ENCODE data around the gene LDB2. TPM values are rescaled to one million over a fixed set of nuclear protein-coding genes. Genes with fewer than 3 reads are reported as not detected.

LDB2 gene
- total RNA-seq, 2 donors from 2014 or later = 3.2 to 7.9 TPM

DNA sequence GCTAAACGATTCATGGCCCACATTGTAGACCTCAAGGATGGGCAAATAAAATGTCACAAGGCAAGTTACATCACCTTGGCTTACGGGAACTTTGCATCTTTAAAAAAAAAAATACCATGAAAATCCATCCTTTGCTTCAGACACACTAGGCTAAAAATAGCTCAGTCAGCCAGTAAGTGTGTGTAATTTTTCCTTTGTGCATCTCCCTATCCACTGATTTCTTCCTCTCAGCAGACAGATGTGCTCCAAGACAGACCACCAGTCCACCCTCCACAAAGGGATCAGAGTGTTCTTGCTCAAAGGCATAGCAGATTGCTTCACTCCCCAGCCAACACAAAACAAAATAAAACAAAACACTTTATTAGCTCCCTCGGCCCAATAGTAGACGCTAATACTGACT lies 14.6 kb downstream of the LDB2 start:
- Histone ChIP-seq H3K4me3 (no peak overlapping the region), H3K27me3 (no peaks in the 10 kb centered on the region), H3K9me3 (no peaks in the 10 kb centered on the region), H3K36me3 (no peaks in the 10 kb centered on the region), H3K27ac (no peak overlapping the region), H3K4me1 (no peaks in the 10 kb centered on the region), H3K9ac (ENCODE audit: low read depth in 2 of 2, low read length in 2 of 2) (no peak overlapping the region)
- intact Hi-C loops (cut with DNase I) = no loop called here
- no peak for DNase-seq
- TF ChIP-seq, protein P1, sequence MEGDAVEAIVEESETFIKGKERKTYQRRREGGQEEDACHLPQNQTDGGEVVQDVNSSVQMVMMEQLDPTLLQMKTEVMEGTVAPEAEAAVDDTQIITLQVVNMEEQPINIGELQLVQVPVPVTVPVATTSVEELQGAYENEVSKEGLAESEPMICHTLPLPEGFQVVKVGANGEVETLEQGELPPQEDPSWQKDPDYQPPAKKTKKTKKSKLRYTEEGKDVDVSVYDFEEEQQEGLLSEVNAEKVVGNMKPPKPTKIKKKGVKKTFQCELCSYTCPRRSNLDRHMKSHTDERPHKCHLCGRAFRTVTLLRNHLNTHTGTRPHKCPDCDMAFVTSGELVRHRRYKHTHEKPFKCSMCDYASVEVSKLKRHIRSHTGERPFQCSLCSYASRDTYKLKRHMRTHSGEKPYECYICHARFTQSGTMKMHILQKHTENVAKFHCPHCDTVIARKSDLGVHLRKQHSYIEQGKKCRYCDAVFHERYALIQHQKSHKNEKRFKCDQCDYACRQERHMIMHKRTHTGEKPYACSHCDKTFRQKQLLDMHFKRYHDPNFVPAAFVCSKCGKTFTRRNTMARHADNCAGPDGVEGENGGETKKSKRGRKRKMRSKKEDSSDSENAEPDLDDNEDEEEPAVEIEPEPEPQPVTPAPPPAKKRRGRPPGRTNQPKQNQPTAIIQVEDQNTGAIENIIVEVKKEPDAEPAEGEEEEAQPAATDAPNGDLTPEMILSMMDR (IDR thresholded peaks at IDR 0.05) = no peak

DNA sequence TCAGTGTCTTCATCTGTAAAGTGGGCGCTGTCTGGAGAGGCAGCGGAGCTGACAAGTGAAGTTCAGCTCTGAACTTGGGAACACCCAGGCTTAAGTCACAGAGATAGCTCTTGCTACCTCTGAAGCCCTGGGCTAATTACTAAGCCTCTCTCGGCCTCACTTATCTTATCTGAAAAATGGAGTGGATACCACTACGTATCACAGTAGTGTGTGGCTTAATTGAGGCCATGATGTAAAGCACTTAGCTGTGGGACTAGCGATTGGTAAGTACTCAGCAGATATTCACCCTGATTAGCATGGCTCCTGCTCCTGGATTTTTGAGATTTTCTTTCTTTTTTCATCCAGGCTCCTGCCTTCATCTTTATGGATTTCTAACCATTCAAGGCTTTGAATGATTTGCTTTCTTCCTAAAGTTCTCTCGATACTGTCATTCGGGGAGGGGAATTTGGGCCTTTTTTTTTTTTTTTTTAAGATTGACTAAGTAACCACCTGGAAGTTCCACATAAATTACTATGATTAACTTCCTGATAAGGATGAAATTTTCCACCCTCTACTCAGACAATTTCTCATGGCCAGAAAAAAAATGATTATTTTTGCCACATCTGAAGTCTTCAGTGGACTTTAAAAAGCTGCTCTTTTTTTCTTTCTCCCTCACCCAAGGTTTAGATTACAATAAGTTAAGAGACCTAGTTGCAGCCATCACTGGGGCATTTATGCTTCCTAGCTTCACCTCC lies 17.1 kb downstream of the LDB2 start:
- intact Hi-C loops (cut with DNase I) = no loop called here
- no peak for DNase-seq
- Histone ChIP-seq H3K4me3 (no peak overlapping the region), H3K4me1 (no peaks in the 10 kb centered on the region), H3K36me3 (no peaks in the 10 kb centered on the region), H3K9ac (ENCODE audit: low read depth in 2 of 2, low read length in 2 of 2) (no peak overlapping the region), H3K9me3 (no peaks in the 10 kb centered on the region), H3K27me3 (no peaks in the 10 kb centered on the region), H3K27ac (no peak overlapping the region)
- TF ChIP-seq, protein P1 (IDR thresholded peaks at IDR 0.05) = no peak

DNA sequence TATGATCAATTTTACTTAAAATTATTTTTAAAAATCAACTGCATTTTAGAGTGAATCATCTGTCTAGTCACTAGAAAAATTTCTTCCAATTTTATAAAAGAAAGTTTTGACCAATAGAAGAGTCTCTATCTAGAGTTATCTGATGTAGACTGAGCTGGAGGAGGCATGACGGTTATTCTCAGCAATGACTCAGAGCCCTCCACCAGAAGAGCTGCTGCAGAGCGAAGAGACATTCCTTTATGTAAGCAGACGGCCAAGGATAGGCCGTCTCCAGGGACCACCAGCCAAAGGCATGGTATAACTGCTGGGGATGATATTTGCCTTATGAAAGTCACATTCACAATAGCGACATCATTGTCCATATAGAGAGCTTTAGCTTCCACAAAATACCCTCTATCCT lies 23.0 kb downstream of the LDB2 start:
- intact Hi-C loops (cut with DNase I) = no loop called here
- no peak for DNase-seq
- no peak overlapping the region for H3K27ac ChIP-seq
- no peak overlapping the region for H3K4me3 ChIP-seq
- H3K9ac ChIP-seq (ENCODE audit: low read depth in 2 of 2, low read length in 2 of 2) = no peak overlapping the region
- H3K9me3 ChIP-seq = no peaks in the 10 kb centered on the region
- H3K36me3 ChIP-seq = no peaks in the 10 kb centered on the region
- H3K27me3 ChIP-seq = no peaks in the 10 kb centered on the region
- TF ChIP-seq, protein P1 (IDR thresholded peaks at IDR 0.05) = no peak
- no peaks in the 10 kb centered on the region for H3K4me1 ChIP-seq

DNA sequence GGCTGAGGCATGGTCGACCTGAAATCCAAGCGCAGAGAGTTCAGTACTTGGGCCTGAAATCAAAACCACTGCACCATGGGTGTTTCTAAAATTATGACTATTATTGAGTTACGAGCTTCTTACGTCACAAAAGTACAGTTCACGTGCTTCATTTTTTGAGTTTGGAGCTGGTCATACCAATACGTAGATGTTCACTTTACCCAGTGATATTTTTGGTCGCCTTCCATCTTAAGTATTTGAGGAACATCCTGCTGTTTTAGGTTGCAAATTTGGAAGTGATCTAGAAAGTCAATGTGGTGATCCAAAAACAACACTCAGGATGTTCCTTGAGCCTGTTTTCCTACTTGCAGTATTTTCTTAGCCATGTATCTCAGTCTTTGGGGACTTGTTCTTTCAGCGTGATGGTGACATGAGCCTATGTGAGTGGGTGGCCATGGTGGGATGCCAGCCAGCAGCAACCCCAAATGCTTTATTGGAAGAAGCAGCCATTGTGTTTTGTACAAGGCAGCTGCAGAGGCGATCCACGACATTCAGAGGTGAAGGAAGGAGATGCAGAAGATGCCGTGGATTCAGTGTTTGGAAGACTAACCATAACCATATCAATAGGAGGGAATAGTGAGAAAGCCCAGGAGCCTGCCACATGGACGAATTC lies 28.7 kb downstream of the LDB2 start:
- Histone ChIP-seq H3K9ac (ENCODE audit: low read depth in 2 of 2, low read length in 2 of 2) (no peak overlapping the region), H3K36me3 (no peaks in the 10 kb centered on the region), H3K27ac (no peak overlapping the region), H3K9me3 (no peaks in the 10 kb centered on the region), H3K4me3 (no peak overlapping the region), H3K27me3 (no peaks in the 10 kb centered on the region), H3K4me1 (no peaks in the 10 kb centered on the region)
- TF ChIP-seq, protein P1 (IDR thresholded peaks at IDR 0.05) = no peak
- intact Hi-C loops (cut with DNase I) = no loop called here
- DNase-seq = no peak

DNA sequence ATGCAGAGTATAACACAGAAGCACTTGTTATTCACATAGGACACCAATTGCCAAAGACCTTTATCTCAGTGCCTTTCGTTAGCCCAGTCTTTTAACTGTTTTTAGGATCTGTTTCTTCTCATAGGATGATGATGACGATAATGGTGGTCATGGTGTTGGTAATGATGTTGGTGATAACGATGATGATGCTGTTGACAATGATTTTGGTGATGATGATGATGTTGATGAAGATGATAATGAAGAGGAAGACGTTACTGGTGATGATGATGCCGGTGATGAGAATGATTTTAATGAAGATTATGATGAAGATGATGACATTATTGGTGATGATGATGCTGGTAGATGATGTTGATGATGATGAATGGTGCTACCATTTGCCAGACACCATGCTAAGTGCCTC lies 29.8 kb downstream of the LDB2 start:
- Histone ChIP-seq H3K27me3 (no peaks in the 10 kb centered on the region), H3K9ac (ENCODE audit: low read depth in 2 of 2, low read length in 2 of 2) (no peak overlapping the region), H3K9me3 (no peaks in the 10 kb centered on the region), H3K27ac (no peak overlapping the region), H3K4me3 (no peak overlapping the region), H3K36me3 (no peaks in the 10 kb centered on the region), H3K4me1 (no peaks in the 10 kb centered on the region)
- TF ChIP-seq, protein P1 (IDR thresholded peaks at IDR 0.05) = no peak
- intact Hi-C loops (cut with DNase I) = no loop called here
- DNase-seq = no peak

Data from colonic mucosa (tissue), 4 donors.